GM12801 (cell line): ENCODE measurements around the gene TES.

ENCODE experiments used
- TF ChIP-seq, protein P1 (sequence below): IDR thresholded peaks from one replicate; pipeline ENCODE4 v1.5.1; 2011; ENCODE audit warnings: control low read depth; ENCODE audit not compliant: insufficient read length; ENCODE audit errors: extremely low read depth

The TES gene

DNA sequence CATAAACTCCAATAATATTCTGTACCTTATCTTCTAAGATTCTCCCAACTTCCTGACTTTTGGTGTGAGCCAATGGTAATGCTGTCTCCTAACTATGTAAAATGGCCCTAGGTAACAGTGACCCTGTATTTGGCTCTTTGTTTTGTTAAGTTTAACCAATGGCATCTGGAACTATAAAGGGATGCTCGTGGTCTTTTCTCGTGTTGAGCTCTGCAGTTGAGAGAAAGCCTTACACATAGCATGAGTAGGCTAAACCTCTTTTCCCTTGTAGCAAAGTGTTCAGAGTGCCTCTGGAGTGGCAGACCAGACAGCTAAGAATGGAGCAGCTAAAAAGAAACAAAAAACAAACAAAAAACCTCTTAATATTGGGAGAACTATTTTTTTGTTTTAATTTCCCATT, 5.2 kb downstream of the TES start:
- TF ChIP-seq, protein P1, sequence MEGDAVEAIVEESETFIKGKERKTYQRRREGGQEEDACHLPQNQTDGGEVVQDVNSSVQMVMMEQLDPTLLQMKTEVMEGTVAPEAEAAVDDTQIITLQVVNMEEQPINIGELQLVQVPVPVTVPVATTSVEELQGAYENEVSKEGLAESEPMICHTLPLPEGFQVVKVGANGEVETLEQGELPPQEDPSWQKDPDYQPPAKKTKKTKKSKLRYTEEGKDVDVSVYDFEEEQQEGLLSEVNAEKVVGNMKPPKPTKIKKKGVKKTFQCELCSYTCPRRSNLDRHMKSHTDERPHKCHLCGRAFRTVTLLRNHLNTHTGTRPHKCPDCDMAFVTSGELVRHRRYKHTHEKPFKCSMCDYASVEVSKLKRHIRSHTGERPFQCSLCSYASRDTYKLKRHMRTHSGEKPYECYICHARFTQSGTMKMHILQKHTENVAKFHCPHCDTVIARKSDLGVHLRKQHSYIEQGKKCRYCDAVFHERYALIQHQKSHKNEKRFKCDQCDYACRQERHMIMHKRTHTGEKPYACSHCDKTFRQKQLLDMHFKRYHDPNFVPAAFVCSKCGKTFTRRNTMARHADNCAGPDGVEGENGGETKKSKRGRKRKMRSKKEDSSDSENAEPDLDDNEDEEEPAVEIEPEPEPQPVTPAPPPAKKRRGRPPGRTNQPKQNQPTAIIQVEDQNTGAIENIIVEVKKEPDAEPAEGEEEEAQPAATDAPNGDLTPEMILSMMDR, result no peak

DNA sequence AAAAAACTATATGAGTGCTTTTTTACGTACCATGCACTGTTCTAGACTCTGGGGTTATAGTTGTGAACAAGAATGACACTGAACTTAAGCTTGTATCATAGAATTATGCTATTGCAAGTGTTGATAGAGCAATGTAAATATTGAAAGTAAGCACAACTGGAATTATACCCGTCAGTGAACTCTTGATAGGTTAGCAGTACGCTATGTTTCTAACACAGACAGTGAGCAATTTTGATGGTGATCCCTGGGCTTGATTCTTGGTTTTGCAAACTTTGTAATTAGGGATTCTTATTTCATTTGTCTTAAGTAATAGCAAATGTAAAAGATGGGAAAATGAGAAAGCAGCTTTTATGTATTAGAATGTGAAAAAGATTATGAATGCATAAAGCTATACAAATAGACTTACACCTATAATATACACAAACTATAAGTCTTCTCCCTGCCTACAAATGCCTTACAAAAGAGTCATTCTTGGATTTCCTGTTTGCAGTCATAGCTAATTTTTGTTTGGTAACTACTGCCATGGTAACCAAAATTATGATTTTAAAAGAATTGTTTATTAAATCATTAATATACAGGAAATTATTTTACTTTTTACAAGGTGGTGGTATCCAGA, 6.7 kb downstream of the TES start:
- TF ChIP-seq, protein P1, result no peak

DNA sequence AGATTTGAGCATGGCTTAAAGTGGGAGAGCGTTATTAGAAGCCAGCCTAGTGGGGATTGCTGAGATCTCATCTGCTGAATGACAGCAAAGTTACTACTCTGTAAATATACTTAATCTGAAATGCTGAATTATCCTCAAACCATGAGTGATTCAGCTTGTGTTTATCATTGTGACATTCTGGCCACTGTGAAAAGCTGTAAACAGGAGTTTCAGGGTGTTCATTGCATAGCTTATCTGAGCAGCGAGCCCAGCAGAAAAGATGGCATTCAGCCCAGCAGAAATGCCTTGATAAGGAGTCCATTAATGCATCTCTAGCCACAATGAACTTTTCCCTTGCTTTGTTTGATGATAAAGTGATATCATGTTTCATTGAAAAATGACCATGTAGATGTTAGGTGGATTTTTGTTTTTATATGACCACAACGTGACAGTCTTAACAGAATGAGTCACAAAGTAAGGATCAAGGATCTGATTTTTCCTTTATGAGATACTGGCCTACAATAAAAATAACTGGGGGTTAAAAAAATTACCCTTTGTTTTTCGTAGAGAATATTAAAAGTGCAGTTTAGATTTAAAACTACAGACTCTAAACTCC, 7.8 kb downstream of the TES start:
- TF ChIP-seq, protein P1, result no peak

DNA sequence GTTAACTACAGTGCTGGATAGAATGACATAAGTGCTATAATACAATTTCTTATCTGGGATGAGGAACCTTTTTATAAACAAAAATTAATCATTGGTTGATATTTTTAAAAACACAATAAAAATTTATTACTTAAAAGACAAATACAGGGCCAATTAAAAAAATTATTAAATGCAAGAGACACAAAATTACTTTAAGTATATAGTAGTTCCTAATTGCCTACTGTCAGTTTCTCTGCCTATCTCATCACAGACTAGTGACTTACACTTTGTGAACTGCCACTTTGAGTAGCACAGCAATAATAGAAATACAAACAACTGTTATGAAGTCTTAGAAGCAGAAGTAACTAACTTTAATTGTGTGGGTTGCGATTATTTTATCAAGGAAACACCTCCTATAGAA, 8.4 kb downstream of the TES start:
- TF ChIP-seq, protein P1, result no peak

DNA sequence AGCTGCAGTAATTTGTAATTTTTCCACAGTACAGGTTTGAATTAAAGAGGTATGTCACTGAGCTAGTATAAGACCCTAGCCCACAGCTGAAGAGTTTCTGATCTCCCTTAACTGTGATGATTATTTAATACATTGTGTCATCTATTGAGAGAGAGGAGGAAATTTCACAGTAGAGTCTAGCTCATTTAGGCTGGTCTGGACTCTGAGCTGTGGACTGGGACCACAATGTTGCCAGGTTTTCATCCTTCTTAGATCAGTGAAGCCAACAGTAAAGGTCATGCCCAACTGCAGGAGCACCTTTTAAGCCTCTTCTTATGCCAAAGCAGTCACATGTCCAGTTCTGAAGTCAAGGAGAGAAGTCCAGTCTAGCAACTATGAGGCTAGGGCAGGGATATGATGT, 8.9 kb downstream of the TES start:
- TF ChIP-seq, protein P1, result no peak

DNA sequence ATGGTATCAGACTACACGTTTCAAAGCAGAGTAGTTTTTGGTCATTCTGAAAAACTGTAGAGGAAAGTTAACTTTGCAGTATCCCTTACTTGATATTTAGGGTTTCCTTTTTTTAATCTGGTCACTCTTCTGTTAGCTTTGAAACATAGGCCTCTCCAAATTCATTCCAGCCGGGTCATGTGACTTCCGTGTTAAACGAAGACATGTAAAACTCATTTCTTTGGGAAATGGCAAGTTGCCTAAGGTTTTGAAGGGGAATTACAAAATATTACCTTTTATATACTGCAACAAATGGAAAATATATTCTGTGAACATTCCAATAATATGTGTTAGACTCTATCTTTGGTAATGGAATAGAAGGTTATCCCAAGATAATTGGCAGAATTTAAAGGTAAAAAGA, 9.5 kb downstream of the TES start:
- TF ChIP-seq, protein P1, result no peak

DNA sequence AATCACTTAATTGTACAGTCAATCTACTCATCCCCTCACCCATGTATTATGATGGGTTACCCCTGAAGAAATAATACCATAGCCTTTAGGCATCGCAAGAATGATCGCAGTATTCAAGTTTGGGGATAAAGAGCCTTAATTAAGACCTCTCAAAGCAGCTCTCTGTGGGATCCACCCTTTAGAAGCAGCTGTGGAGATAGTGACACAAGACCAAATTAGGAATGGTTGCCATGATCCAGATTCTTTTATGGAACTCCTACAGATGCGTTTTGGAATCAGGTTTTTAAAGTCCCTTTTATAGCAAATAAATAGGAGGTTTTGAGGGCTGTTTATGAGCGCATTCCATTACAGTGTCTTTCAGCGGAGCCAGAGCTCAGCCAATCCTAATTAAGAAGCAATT, 12.2 kb downstream of the TES start:
- TF ChIP-seq, protein P1, result no peak
